ENCODE results near the gene SLC9A4. TPM values are rescaled to one million over a fixed set of nuclear protein-coding genes. Genes with fewer than 3 reads are reported as not detected.
"Not testable (repeated sequence)": the region's sequence is repeated elsewhere in the genome, so short reads cannot be mapped to it uniquely, and the experiment has no call there.

The SLC9A4 gene
- polyA plus RNA-seq, 4 donors = 6.8 to 10.9 (median 7.1) TPM

GRCh38 chr2:102544182-102544581 is 71.2 kb downstream of the SLC9A4 start:
- DNase-seq (ENCODE audit: low read depth in 4 of 4, low spot score in 2 of 4) = no peak

DNA sequence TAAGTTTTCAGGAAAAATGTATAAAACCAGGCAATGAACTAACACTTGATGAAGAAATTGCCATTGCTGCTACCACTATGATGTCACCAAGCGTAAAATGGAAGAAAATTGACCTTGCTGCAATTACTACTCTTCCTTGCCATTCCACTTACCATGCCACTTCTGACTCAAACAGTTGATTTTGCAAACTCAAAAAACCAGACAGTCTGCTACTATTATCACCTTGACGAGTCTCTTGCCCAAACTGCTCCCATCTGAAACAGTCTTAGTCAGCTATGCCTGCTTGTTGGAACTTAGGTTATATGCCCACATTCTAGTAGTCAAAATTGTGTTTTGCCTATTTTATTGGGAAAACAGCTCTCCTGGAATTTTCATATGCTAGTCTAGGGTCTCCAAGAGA is 74.4 kb downstream of the SLC9A4 start:
- no peak for DNase-seq (ENCODE audit: low read depth in 4 of 4, low spot score in 2 of 4)

GRCh38 chr2:102549027-102549426 is 76.0 kb downstream of the SLC9A4 start:
- no peak for DNase-seq (ENCODE audit: low read depth in 4 of 4, low spot score in 2 of 4)

DNA sequence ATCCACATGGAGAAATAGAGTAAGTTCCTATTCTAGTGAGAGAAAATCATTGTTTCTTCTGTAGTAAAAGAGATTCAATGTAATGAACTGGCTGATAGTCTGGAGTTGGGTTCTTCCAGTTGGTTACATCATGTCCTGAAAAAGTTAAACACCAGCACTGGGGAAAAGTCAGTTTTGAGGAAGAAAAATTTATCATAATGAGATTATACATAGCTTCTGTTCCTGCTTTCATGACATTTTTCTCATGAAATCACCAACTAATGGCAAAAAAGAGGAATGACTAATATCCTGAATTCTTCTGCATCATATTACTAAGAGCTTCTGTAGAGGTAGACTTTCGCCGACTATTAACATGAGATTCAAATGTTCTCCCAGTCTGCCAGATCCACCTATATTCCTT is 77.1 kb downstream of the SLC9A4 start:
- DNase-seq (ENCODE audit: low read depth in 4 of 4, low spot score in 2 of 4) = no peak

DNA sequence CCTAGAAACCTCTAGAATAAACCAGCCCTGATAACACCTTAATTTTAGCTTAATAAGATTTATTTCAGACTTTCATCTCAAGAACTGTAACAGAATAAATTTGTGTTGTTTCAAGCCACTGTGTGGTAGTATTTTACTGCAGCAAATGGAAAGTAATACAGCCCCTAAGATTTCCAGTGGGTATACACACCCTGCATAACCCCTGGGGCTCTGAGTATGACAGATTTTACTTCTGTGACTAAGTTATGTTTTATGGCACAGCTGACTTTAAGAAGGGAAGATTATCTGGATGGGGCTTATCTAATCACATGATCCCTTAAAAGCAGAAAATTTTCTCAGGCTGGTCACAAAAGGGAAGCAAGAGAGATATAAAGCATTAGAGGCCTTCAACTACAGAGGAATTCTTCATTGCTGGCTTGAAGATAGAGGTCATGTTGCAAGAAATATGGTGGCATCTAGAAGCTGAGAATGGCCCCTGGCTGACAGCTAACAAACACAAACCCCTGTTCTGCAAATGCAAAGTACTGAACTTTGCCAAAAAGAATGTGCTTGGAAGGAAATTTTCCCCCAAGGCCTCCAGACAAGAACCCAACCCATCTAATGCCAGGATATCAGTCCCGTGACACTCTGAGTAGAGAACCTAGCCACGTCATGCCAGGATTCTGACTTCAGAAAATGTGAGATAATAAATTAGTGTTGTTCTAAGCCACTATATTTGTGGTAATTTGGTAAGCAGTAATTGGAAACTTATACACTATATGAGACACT is 78.5 kb downstream of the SLC9A4 start:
- DNase-seq (ENCODE audit: low read depth in 4 of 4, low spot score in 2 of 4) = no peak

DNA sequence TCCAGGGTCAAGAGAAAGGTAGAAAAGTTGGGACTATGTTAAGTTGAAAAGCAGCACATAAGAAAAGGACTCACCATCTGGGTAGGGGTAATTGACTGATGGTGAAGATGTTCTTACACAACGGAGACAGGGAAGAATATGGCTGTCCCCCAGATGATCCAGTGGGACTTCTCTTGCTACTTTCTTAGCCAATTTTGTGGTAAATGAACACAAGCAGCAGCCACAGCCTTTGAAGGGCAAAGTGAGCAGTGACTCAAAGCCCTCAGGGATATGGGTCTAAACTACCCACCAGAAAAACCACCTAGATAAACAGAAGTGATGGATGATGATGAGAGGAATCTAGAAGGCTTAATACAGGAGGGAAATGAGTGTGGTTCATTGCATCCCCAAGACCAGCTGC is 80.6 kb downstream of the SLC9A4 start:
- DNase-seq (ENCODE audit: low read depth in 4 of 4, low spot score in 2 of 4) = no peak

- no peak for DNase-seq (ENCODE audit: low read depth in 4 of 4, low spot score in 2 of 4)
Measured at GRCh38 chr2:102558463-102558862, 85.4 kb downstream of the SLC9A4 start.

DNA sequence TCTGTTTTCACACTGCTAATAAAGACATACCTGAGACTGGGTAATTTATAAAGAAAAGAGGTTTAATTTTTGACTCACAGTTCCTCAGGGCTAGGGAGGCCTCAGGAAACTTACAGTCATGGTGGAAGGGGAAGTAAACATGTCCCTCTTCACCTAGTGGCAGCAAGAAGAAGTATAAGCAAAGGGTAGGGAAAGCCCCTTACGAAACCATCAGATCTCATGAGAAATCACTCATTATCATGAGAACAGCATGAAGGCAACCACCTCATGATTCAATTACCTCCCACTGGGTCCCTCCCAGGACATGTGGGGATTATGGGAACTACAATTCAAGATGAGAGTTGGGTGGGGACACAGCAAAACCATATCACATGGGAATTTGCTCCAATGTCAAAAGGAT is 89.5 kb downstream of the SLC9A4 start:
- not testable (repeated sequence) for DNase-seq (ENCODE audit: low read depth in 4 of 4, low spot score in 2 of 4)

DNA sequence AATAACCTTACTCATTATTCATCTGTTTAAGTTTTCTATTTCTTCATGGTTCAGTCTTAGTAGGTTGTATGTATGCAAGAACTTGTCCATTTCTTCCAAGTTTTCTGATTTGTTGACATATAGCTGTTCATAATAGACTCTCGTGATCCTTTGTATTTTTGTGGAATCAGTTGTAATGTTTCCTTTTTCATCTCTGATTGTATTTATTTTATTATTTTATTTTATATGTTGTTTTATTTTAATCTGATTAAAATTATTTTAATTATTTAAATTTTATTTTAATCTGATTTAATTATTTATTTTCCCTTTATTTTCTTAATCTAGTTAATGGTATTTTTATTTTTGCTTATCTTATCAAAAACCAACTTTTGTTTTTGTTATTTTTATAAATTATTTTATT is 102.9 kb downstream of the SLC9A4 start:
- no peak for DNase-seq (ENCODE audit: low read depth in 4 of 4, low spot score in 2 of 4)

DNA sequence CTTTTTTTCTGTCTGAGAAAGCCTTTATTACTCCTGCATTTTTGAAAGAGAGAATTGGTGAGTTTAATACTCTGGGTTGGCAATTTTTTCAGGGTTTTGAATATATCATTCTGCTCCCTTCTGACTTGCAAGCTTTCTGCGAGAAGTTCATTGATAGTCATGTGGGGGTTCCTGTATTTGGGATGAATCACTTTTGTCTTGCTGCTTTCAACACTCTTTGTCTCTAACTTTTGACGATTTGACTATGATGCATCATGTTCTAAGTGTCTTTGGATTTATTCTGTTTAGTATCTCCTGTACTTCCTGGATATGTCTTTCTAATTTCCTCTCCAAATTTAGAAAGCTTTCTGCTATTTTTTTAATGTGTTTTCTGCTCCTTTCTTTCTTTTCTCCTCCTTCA is 105.3 kb downstream of the SLC9A4 start:
- DNase-seq (ENCODE audit: low read depth in 4 of 4, low spot score in 2 of 4) = no peak

DNA sequence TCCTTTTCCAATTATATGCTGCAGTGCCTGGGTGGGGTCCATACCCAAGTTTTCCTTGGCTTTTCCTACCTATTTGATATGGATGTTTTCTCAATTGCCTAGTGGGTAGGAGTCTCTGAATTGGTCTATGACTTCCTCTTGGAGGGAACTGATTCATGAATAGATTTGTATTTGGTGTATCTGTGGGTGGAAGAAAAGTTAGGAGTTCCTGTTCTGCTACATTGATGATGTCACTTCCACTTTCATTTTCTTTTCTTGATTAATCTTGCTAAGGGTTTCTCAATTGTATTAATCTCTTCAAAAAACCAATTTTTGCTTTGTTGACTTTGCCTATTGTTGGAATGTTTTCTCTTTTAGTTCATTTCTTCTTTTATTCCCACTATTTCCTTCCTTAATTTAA is 108.9 kb downstream of the SLC9A4 start:
- no peak for DNase-seq (ENCODE audit: low read depth in 4 of 4, low spot score in 2 of 4)

DNA sequence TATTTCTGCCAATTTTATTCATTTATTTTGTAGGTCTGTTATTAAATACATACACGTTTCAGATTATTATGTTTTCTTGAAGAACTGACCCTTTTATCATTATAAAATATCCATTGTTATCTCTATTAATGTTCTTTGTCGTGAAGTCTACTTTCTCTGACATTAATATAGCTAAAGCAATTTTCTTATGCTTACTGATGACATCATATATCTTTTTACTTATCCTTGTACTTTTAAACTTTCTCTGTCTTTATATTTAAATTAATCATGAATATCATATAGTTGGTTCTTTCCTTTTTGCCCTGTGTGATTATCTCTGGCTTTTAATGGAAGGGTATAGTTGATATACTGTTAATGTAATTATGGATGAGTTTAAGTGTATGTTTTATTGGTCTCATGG is 109.8 kb downstream of the SLC9A4 start:
- no peak for DNase-seq (ENCODE audit: low read depth in 4 of 4, low spot score in 2 of 4)

Other genes with a start within 250 kb of the SLC9A4 start
- under 1 TPM; 0.21 to 0.55 (median 0.41) TPM for gene IL1RL1, start 161.7 kb upstream of the SLC9A4 start, polyA plus RNA-seq (ENCODE audit: insufficient read length in 4 of 4)
- 1 to 10 TPM; 1.8 to 3.3 (median 2.3) TPM for gene IL18R1, start 117.4 kb upstream of the SLC9A4 start, polyA plus RNA-seq (ENCODE audit: insufficient read length in 4 of 4)
- under 1 TPM; 0.11 to 0.47 (median 0.26) TPM for gene IL18RAP, start 50.1 kb upstream of the SLC9A4 start, polyA plus RNA-seq (ENCODE audit: insufficient read length in 4 of 4)
- gene SLC9A2, start 146.3 kb downstream of the SLC9A4 start, polyA plus RNA-seq (ENCODE audit: insufficient read length in 4 of 4) = 1 to 10 TPM; 6.2 to 6.8 (median 6.3) TPM